ES-I3 (cell line): ENCODE data around the gene AAR2.
A peak's percentile ranks its signal among the peaks of the same experiment; 100 is the strongest.

Experiments
- H3K36me3 ChIP-seq: 2 replicates; pipeline ENCODE4 v1.6.1; 2013; ENCODE audit warnings: mild to moderate bottlenecking, low read length, control low read depth, moderate library complexity; ENCODE audit not compliant: insufficient read depth
- H3K4me1 ChIP-seq: 2 replicates; pipeline ENCODE4 v1.6.1; 2013; ENCODE audit warnings: mild to moderate bottlenecking, control low read depth, low read length; ENCODE audit not compliant: insufficient read depth
- H3K9ac ChIP-seq: 2 replicates; pipeline ENCODE4 v1.6.1; 2013; ENCODE audit warnings: low read depth, mild to moderate bottlenecking, low read length, moderate library complexity
- H3K9me3 ChIP-seq: 2 replicates; pipeline ENCODE4 v1.6.1; 2013; ENCODE audit warnings: mild to moderate bottlenecking, low read length, moderate library complexity; ENCODE audit not compliant: control insufficient read depth, insufficient read depth

Gene AAR2

GRCh38 chr20:36236786-36237121 is 476 bp downstream of the AAR2 start:
- Histone ChIP-seq H3K36me3 (peaks cover 7% of the 10 kb centered on the region; the same call in 1 of the 2 replicates), H3K9me3 (no peaks in the 10 kb centered on the region), H3K4me1 (peaks cover 4% of the 10 kb centered on the region; the same call in 1 of the 2 replicates), H3K9ac (peak overlapping the region; percentile 76)

GRCh38 chr20:36237477-36237876 is 1.2 kb downstream of the AAR2 start:
- Histone ChIP-seq H3K9ac (peak overlapping the region; percentile 76), H3K4me1 (peaks cover 4% of the 10 kb centered on the region; the same call in 1 of the 2 replicates), H3K9me3 (no peaks in the 10 kb centered on the region), H3K36me3 (peaks cover 7% of the 10 kb centered on the region; the same call in 1 of the 2 replicates)

GRCh38 chr20:36238153-36238552 is 1.9 kb downstream of the AAR2 start:
- Histone ChIP-seq H3K9me3 (no peaks in the 10 kb centered on the region), H3K9ac (no peak overlapping the region), H3K36me3 (peaks cover 7% of the 10 kb centered on the region; the same call in 1 of the 2 replicates), H3K4me1 (peaks cover 4% of the 10 kb centered on the region; the same call in 1 of the 2 replicates)

DNA sequence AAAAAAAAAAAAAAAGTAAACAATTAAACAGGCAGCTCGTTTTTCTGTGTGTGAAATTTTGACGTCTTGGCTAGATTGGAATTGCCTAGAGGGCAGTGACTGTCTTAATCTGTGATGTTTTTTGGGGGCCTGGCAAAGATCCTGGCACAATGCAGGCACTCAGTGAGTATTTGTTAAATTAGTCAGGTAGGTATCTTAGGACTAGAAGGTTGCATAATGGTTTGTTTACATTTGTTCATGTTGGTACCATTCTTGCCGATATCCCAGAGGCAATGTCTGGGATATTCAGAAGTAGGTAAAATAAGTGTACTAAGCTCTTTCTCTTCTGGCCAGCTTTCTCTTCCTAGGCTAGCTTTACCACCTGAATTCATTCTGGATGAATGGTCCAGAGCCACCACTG is 2.5 kb downstream of the AAR2 start:
- peaks cover 4% of the 10 kb centered on the region; the same call in 1 of the 2 replicates for H3K4me1 ChIP-seq
- H3K9me3 ChIP-seq, result no peaks in the 10 kb centered on the region
- no peak overlapping the region for H3K9ac ChIP-seq
- peaks cover 13% of the 10 kb centered on the region; the same call in 1 of the 2 replicates for H3K36me3 ChIP-seq

GRCh38 chr20:36240076-36240475 is 3.8 kb downstream of the AAR2 start:
- Histone ChIP-seq H3K36me3 (peaks cover 15% of the 10 kb centered on the region; the same call in 1 of the 2 replicates), H3K4me1 (peaks cover 4% of the 10 kb centered on the region; the same call in 1 of the 2 replicates), H3K9ac (no peak overlapping the region), H3K9me3 (no peaks in the 10 kb centered on the region)

DNA sequence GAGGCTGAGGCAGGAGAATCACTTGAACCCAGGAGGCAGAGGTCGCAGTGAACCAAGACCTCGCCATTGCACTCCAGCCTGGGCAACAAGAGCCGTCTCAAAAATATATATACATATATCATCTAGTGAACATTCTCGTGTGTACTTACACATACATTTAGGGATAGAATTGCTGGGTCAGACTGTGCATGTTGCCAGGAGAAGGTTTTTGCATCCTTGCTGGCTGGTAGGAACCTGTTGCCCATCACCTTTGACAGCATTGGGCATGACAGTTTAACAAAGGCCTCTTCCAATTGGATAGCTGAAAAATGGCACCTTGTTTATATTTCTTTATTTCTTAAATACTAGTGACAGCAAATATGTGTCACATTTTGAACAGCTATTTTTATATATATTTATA is 5.4 kb downstream of the AAR2 start:
- Histone ChIP-seq H3K9me3 (no peaks in the 10 kb centered on the region), H3K36me3 (peaks cover 23% of the 10 kb centered on the region), H3K9ac (no peak overlapping the region), H3K4me1 (peaks cover 4% of the 10 kb centered on the region; the same call in 1 of the 2 replicates)

- Histone ChIP-seq H3K36me3 (peaks cover 23% of the 10 kb centered on the region), H3K9ac (no peak overlapping the region), H3K9me3 (no peaks in the 10 kb centered on the region), H3K4me1 (no peaks in the 10 kb centered on the region)
Observed at GRCh38 chr20:36243726-36244125, 7.4 kb downstream of the AAR2 start.

DNA sequence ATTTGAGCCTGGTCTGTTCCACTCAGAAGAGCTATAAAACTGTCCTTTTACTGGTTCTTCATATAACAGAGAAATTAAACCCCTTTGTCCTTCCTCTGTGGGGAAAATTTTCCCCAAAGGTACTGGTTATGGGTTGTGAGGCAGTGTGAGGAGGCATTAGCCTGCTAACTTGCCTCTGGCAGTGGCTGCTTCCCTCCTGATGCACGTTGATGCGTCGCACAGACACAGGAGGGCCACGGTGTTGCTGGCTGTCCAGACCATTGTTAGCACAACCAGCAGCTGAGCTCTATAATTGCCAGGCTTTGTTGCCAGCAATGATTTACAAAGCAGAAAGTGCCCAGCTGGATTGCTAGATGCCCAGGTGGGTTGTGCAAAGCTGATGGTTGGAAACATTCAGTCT is 10.1 kb downstream of the AAR2 start:
- Histone ChIP-seq H3K4me1 (no peaks in the 10 kb centered on the region), H3K9me3 (no peaks in the 10 kb centered on the region), H3K9ac (no peak overlapping the region), H3K36me3 (peaks cover 16% of the 10 kb centered on the region)

DNA sequence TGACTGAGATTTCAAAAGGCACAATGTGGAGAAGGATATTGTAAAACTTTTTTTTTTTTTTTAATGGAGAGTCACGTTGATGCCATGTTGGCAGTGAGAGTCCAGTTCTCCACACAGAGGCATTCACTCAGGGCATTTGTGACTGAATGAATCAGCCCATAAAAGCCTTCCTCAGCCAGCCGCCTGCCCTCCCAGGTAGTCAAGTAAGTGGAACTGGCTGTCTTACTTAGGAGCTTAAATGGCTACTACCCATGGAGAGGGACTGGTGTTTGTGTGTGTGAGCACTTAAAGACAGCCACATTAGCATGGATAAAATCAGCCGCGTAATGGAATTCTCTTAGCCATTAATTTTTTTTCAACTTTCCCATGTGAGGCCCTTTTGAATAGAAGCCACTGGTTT is 12.6 kb downstream of the AAR2 start:
- H3K9ac ChIP-seq, result no peak overlapping the region
- peaks cover 10% of the 10 kb centered on the region for H3K36me3 ChIP-seq
- H3K4me1 ChIP-seq, result no peaks in the 10 kb centered on the region
- H3K9me3 ChIP-seq, result no peaks in the 10 kb centered on the region

DNA sequence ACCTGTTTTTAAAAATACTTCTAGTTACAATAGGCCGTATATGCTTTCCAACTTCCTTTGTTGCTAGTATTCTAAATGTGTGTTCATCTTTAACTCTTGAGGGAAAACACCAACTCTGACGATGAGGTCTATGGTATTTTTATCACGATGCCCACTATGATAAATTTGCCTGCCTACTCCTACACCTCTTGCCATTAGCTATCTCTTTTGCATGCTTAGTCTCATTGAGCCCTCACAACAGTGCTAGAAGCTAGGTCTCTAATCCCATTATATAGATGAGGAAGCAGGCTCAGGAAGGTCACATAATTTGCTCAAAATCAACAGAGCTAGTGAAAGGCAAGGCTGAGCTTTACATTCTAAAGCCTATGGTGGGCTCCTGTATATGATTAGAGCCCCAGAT is 13.2 kb downstream of the AAR2 start:
- H3K9ac ChIP-seq, result no peak overlapping the region
- peaks cover 10% of the 10 kb centered on the region for H3K36me3 ChIP-seq
- no peaks in the 10 kb centered on the region for H3K9me3 ChIP-seq
- no peaks in the 10 kb centered on the region for H3K4me1 ChIP-seq

DNA sequence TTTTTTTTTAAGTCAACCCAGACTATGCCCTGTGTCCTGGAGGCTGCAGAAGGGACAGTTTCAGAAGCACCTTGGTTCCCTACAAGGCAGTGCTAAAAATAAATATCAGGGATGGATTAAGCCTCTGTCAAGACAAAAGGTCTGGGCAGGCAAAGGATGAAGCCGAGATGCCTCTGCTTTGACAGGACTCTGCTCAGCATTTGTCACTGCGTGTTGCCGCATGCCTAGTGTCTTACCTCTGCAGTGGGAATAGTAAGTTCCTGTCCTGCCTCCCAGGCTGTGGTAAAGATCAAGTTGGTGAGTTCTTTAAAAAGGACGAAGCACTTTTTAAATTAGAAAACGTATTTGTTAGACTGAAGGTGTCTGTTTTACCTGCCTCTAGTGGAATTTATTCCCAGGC is 15.1 kb downstream of the AAR2 start:
- Histone ChIP-seq H3K9ac (no peak overlapping the region), H3K4me1 (no peaks in the 10 kb centered on the region), H3K36me3 (no peaks in the 10 kb centered on the region; the same call in none of the 2 replicates), H3K9me3 (no peaks in the 10 kb centered on the region)

DNA sequence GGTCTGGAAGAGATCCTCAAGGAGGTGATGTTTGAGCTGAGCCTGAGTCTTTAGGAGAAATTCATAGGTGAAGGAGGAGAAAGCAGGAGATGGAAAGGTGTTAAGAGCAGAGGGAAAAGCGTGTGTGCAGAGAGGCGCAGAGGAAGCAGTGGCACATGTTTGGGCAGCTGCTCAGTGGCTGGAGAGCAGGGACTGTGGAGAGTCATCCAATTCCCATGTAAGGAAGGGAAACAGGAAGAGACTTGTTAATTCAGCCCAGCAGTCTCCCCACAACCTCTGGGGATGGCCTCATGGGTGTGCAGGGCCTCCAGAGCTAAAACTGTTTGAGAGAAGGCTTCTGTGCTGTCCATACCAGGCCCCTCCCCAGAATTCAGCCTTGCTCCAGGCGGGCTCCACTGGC is 16.2 kb downstream of the AAR2 start:
- H3K9me3 ChIP-seq, result no peaks in the 10 kb centered on the region
- no peaks in the 10 kb centered on the region for H3K4me1 ChIP-seq
- H3K36me3 ChIP-seq, result no peaks in the 10 kb centered on the region; the same call in none of the 2 replicates
- no peak overlapping the region for H3K9ac ChIP-seq

- Histone ChIP-seq H3K9ac (no peak overlapping the region), H3K9me3 (no peaks in the 10 kb centered on the region), H3K36me3 (no peaks in the 10 kb centered on the region; the same call in none of the 2 replicates), H3K4me1 (no peaks in the 10 kb centered on the region)
Observed at GRCh38 chr20:36253036-36253435, 16.8 kb downstream of the AAR2 start.

DNA sequence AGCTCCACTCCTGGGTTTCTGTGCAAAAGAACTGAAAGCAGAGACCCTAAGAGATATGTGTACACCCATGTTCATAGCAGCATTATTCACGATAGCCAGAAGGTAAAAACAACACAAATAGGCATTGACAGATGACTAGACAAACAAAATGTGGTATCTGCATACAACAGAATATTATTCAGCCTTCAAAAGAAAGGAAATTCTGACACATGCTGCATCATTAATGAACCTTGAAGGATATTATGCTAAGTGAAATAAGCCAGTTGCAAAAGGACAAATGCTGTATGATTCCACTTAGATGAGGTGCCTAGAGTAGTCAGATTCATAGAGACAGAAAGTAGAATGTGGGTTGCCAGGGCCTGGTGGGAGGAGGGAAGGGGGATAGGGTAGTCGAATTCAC is 17.8 kb downstream of the AAR2 start:
- Histone ChIP-seq H3K4me1 (peaks cover 4% of the 10 kb centered on the region; the same call in 1 of the 2 replicates), H3K9me3 (no peaks in the 10 kb centered on the region), H3K36me3 (no peaks in the 10 kb centered on the region; the same call in 1 of the 2 replicates), H3K9ac (no peak overlapping the region)

DNA sequence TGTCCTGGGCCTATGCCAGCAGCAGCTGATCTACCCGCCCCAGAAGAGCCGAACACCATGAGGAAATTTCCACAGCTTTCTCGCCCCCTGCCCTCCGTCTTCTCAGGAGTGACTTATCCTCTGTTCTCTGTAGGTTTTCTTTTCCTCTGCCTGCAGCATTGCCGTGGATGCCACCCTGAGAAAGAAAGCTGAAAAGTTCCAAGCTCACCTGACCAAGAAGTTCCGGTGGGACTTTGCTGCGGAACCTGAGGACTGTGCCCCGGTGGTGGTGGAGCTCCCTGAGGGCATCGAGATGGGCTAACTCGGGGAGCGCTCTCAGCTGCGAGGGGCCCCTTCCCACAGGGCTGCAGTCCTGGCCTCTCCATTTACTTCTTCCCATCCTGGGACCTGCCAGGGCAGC is 19.2 kb downstream of the AAR2 start:
- H3K4me1 ChIP-seq, result peaks cover 8% of the 10 kb centered on the region; the same call in 1 of the 2 replicates
- no peak overlapping the region for H3K9ac ChIP-seq
- H3K36me3 ChIP-seq, result no peaks in the 10 kb centered on the region; the same call in 1 of the 2 replicates
- H3K9me3 ChIP-seq, result no peaks in the 10 kb centered on the region
